Thoracic aorta (tissue), 2 donors: ENCODE data around the gene RNPEP. TPM values are rescaled to one million over a fixed set of nuclear protein-coding genes. Genes with fewer than 3 reads are reported as not detected.

ENCODE experiments used
- ATAC-seq: fragments of 150-250 bp; one replicate; pipeline ENCODE4 v1.8.0; 2017; ENCODE audit warnings: low read depth; ENCODE audit not compliant: insufficient number of reproducible peaks, low FRiP score
- DNase-seq: peaks from one replicate; pipeline ENCODE4 v3.0.0-alpha.2; 2020; ENCODE audit warnings: low spot score
- H3K27ac ChIP-seq, 2 donors: fragments of 200-600 bp; sonication (generic); 1 replicate in 1 of 2; 2 replicates in 1 of 2; pipeline ENCODE4 v1.5.1; 2016; ENCODE audit warnings: mild to moderate bottlenecking in 2 of 2, moderate library complexity in 2 of 2
- H3K27me3 ChIP-seq: fragments of 200-600 bp; sonication (generic); replicated peaks from 2 replicates; pipeline ENCODE4 v1.6.0; 2016; ENCODE audit warnings: mild to moderate bottlenecking; ENCODE audit not compliant: insufficient read depth
- H3K36me3 ChIP-seq: fragments of 200-600 bp; sonication (generic); one replicate; pipeline ENCODE4 v1.5.1; 2016
- H3K4me1 ChIP-seq, 2 donors: fragments of 200-600 bp; sonication (generic); 1 replicate in 1 of 2; 2 replicates in 1 of 2; pipeline versions ENCODE4 v1.5.1 to v1.6.0; 2016; ENCODE audit warnings: low read depth in 2 of 2, mild to moderate bottlenecking in 1 of 2; ENCODE audit not compliant: control insufficient read depth in 1 of 2
- H3K4me3 ChIP-seq: fragments of 200-600 bp; sonication (generic); 2 replicates; pipeline ENCODE4 v1.5.1; 2016; ENCODE audit warnings: mild to moderate bottlenecking
- H3K9me3 ChIP-seq: fragments of 200-600 bp; sonication (generic); 2 replicates; pipeline ENCODE4 v1.5.1; 2016
- total RNA-seq, 2 donors: library from RNA; depleted of rRNA; stranded (reverse); fragments of >200 nt; gene quantifications; one replicate each; pipeline versions ENCODE4 v1.1.0 to v1.2.3, GENCODE V29; 2016
- TF ChIP-seq, protein P1 (sequence below): fragments of 200-600 bp; sonication (generic); IDR thresholded peaks from one replicate; pipeline ENCODE4 v1.5.1; 2019; ENCODE audit warnings: antibody characterized with exemption

Gene RNPEP, protein sequence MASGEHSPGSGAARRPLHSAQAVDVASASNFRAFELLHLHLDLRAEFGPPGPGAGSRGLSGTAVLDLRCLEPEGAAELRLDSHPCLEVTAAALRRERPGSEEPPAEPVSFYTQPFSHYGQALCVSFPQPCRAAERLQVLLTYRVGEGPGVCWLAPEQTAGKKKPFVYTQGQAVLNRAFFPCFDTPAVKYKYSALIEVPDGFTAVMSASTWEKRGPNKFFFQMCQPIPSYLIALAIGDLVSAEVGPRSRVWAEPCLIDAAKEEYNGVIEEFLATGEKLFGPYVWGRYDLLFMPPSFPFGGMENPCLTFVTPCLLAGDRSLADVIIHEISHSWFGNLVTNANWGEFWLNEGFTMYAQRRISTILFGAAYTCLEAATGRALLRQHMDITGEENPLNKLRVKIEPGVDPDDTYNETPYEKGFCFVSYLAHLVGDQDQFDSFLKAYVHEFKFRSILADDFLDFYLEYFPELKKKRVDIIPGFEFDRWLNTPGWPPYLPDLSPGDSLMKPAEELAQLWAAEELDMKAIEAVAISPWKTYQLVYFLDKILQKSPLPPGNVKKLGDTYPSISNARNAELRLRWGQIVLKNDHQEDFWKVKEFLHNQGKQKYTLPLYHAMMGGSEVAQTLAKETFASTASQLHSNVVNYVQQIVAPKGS
- 10 to 100 TPM; 46.3 to 58.2 TPM for total RNA-seq

GRCh38 chr1:201982623-201983379 is at the start of gene RNPEP:
Gene RNPEP, plus strand, starts transcription at chr1:201982648. Its CDS starts 19 bp downstream, at chr1:201982667.
- ATAC-seq: peak; percentile 68
- H3K27me3 ChIP-seq: no peaks in the 10 kb centered on the region
- peaks cover 11 to 24% of the 10 kb centered on the region in 2 donors for H3K4me1 ChIP-seq
- TF ChIP-seq, protein P1, sequence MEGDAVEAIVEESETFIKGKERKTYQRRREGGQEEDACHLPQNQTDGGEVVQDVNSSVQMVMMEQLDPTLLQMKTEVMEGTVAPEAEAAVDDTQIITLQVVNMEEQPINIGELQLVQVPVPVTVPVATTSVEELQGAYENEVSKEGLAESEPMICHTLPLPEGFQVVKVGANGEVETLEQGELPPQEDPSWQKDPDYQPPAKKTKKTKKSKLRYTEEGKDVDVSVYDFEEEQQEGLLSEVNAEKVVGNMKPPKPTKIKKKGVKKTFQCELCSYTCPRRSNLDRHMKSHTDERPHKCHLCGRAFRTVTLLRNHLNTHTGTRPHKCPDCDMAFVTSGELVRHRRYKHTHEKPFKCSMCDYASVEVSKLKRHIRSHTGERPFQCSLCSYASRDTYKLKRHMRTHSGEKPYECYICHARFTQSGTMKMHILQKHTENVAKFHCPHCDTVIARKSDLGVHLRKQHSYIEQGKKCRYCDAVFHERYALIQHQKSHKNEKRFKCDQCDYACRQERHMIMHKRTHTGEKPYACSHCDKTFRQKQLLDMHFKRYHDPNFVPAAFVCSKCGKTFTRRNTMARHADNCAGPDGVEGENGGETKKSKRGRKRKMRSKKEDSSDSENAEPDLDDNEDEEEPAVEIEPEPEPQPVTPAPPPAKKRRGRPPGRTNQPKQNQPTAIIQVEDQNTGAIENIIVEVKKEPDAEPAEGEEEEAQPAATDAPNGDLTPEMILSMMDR: no peak
- H3K9me3 ChIP-seq: no peaks in the 10 kb centered on the region
- peak within 1 kb of the TSS; percentile 84 to 93 for H3K27ac ChIP-seq
- DNase-seq: no peak
- H3K4me3 ChIP-seq: peak within 1 kb of the TSS; percentile 99
- no peaks in the 10 kb centered on the region for H3K36me3 ChIP-seq

GRCh38 chr1:201933840-201934430 is 48.5 kb upstream of the RNPEP start:
- DNase-seq (no peak), ATAC-seq (no peak)
- TF ChIP-seq, protein P1: no peak
- no peaks in the 10 kb centered on the region for H3K27me3 ChIP-seq
- peak overlapping the region; percentile 24 to 28 for H3K27ac ChIP-seq
- peaks cover 43 to 94% of the 10 kb centered on the region in 2 donors for H3K4me1 ChIP-seq
- H3K4me3 ChIP-seq: peak overlapping the region; percentile 25
- peaks cover 48% of the 10 kb centered on the region for H3K36me3 ChIP-seq
- no peaks in the 10 kb centered on the region for H3K9me3 ChIP-seq

GRCh38 chr1:201937624-201938213 is 44.7 kb upstream of the RNPEP start:
- H3K36me3 ChIP-seq: peaks cover 18% of the 10 kb centered on the region
- no peaks in the 10 kb centered on the region for H3K9me3 ChIP-seq
- DNase-seq (no peak), ATAC-seq (peak; percentile 79)
- H3K27me3 ChIP-seq: no peaks in the 10 kb centered on the region
- H3K27ac ChIP-seq: peak overlapping the region; percentile 98 to 100
- peak overlapping the region; percentile 88 for H3K4me3 ChIP-seq
- TF ChIP-seq, protein P1: no peak
- H3K4me1 ChIP-seq: peaks cover 27 to 76% of the 10 kb centered on the region in 2 donors

DNA sequence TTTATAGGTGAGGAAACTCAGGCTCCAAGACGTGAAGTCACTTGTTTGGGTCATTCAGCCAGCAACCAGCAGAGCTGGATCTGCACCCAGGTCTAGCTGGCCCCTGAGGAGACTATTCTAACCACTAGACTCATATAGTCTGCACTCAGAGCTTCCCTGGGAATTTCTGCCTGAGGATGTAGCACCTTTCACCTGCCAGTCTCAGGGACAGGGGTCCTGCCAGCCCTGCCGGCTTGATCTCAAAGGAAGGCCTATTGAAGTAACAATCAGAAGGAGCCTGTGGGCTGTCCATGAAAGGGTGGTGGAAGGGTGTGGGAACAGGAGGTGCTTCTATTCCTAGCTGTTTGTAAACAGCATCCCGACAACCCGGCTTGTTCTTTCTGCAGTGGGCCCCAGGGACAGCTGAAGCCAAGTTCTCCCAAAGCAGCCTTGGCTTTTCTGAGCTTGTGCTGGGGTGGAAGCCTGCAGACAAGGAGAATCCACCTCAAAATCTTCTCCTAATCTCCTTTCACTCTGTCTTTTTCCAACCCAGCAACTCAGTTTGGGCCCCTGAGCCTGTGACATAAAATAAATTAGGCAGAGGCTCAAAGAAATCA is 43.9 kb upstream of the RNPEP start:
- Histone ChIP-seq H3K36me3 (peaks cover 25% of the 10 kb centered on the region), H3K4me1 (peaks cover 27 to 71% of the 10 kb centered on the region in 2 donors), H3K27ac (peak overlapping the region; percentile 98 to 100), H3K4me3 (peak overlapping the region; percentile 88), H3K27me3 (no peaks in the 10 kb centered on the region), H3K9me3 (no peaks in the 10 kb centered on the region)
- no peak for DNase-seq
- TF ChIP-seq, protein P1: no peak
- ATAC-seq: no peak
